Keratinocyte (primary cell): ENCODE data around the gene EXOC4.

Source experiments
- CTCF ChIP-seq, 3 experiments: IDR thresholded peaks in 1 of 3; conservative IDR thresholded peaks in 1 of 3; optimal IDR thresholded peaks in 1 of 3; 2 replicates in 2 of 3; 3 replicates in 1 of 3; pipeline versions ENCODE3 to v1.5.1; 2011; ENCODE audit warnings: low read length in 3 of 3, mild to moderate bottlenecking in 3 of 3, moderate library complexity in 2 of 3, control low read depth in 1 of 3, inconsistent platforms in 1 of 3; ENCODE audit not compliant: insufficient read depth in 2 of 3; ENCODE audit errors: extremely low read depth in 1 of 3
- EZH2 ChIP-seq: IDR thresholded peaks from one replicate; pipeline ENCODE4 v1.6.1; 2012; ENCODE audit warnings: inconsistent platforms, mild to moderate bottlenecking, low read length, moderate library complexity

- no peak for TF ChIP-seq EZH2
- TF ChIP-seq CTCF (optimal IDR thresholded peaks at IDR 0.05 in 1 of 3, IDR thresholded peaks at IDR 0.05 in 1 of 3, conservative IDR thresholded peaks at IDR 0.05 in 1 of 3; ENCODE audit: extremely low read depth in 1 of 3, insufficient read depth in 2 of 3, low read length in 3 of 3) = no peak
These were observed 766.4 kb downstream of the EXOC4 start for GRCh38 chr7:134019251-134019650.
